HT1080 (cell line): ENCODE data around the gene FSCN2. TPM values are rescaled to one million over a fixed set of nuclear protein-coding genes. Genes with fewer than 3 reads are reported as not detected.

ENCODE experiments used
- DNase-seq: peaks from one replicate; pipeline ENCODE4 v3.0.0-alpha.2; 2015; ENCODE audit warnings: low read depth
- polyA plus RNA-seq, 2 experiments: library from polyadenylated mRNA; depleted of rRNA; stranded (reverse); fragments of >200 nt; gene quantifications; 2 replicates each; pipeline ENCODE4 v1.2.3, GENCODE V29; 2015
- total RNA-seq: library from RNA; depleted of rRNA; stranded (reverse); fragments of >200 nt; shearing (Covaris generic); gene quantifications from 2 replicates; pipeline ENCODE4 v1.2.3, GENCODE V29; 2014; rRNA removed

Gene FSCN2, protein sequence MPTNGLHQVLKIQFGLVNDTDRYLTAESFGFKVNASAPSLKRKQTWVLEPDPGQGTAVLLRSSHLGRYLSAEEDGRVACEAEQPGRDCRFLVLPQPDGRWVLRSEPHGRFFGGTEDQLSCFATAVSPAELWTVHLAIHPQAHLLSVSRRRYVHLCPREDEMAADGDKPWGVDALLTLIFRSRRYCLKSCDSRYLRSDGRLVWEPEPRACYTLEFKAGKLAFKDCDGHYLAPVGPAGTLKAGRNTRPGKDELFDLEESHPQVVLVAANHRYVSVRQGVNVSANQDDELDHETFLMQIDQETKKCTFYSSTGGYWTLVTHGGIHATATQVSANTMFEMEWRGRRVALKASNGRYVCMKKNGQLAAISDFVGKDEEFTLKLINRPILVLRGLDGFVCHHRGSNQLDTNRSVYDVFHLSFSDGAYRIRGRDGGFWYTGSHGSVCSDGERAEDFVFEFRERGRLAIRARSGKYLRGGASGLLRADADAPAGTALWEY
- 0.37 and 0.40 TPM in 2 replicates for total RNA-seq
- not detected in 2 replicates for polyA plus RNA-seq (2015; cell fraction: cytosol; rRNA removed)
- polyA plus RNA-seq (2015; cell fraction: nucleus; rRNA removed) = 0.38 and 0.73 TPM in 2 replicates

DNA sequence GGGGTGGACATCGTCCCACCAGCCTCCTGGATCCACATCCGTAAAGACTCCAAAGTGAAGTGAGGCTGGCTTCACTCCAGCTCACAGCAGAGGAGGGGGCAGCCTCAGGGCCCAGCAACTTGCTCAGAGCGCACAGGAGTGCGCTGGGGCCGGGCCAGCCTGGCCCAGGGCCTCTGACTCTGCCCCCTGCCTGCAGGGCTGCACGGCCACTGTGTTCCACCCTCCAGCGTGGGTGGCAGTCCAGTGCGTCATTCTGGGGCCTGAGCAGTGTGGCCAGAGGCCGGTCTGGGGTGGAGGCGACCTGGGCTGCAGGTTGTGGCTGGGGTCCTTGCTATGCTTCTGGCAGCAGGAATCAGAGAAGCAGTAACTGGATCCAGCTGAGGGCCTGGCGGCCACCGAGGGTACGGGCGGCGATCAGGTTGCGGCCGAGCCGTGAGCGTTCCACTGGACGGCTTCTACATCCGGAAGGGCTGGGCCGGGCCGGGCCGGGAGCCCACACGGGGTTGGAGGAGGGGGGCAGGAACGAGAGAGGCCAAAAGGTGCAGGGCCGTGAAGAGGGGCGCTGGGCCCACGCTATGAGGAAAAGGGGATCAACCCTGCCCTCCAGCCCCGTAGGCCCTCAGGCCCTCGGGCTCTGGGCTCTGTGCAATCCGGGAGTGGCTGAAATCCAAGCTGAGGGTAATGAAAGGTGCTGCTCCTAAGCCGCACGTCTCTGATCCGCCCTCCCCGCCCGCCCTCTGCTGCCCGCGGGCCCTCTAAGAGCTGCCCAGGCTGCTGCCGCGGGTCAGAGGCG, at the start of gene FSCN2:
Gene FSCN2, plus strand, starts transcription at position 787 of the 793 bp plus-strand sequence. CDS start 155 bp downstream, outside the sequence.
- no peak for DNase-seq

DNA sequence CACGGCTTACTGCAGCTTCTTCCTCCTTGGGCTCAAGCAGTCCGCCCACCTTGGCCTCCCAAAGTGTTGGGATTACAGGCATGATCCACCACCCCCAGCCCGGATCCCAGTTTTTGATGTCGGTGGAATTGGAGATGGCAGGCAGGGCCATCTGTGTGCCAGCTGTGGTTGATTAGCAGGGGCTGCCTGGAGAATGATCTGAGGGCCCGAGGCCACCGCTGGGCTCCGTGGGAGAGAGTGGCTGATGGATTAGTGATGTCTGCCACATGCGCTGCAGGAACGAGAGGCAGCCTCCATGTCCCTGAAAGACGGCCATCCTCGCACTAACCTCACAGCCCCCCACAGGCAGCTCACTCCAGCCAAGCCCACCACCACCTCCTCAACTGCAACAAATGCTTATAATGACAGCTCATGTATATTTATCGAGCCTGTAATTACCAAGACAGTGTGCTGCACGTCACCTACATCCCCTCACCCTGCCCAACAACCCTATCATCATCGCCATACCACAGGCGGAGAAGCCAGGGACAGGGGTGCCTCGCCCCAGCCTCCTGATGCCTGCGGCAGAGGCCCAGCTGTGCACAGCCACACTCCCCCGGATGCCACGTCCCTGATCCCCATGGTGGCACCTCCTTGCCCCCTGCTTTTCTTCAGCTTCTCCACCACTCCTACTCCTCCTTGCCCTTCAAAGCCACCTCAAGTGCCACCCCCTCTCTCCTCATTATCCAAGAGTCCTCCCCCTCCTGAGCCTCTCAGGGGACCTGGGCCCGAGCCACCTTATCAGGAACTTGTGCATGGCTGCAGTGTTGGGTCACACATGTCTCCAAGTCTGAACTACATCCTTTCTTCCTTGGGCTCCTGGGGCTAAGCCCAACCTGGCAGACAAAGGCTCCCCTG, 48.8 kb upstream of the FSCN2 start:
- no peak for DNase-seq

DNA sequence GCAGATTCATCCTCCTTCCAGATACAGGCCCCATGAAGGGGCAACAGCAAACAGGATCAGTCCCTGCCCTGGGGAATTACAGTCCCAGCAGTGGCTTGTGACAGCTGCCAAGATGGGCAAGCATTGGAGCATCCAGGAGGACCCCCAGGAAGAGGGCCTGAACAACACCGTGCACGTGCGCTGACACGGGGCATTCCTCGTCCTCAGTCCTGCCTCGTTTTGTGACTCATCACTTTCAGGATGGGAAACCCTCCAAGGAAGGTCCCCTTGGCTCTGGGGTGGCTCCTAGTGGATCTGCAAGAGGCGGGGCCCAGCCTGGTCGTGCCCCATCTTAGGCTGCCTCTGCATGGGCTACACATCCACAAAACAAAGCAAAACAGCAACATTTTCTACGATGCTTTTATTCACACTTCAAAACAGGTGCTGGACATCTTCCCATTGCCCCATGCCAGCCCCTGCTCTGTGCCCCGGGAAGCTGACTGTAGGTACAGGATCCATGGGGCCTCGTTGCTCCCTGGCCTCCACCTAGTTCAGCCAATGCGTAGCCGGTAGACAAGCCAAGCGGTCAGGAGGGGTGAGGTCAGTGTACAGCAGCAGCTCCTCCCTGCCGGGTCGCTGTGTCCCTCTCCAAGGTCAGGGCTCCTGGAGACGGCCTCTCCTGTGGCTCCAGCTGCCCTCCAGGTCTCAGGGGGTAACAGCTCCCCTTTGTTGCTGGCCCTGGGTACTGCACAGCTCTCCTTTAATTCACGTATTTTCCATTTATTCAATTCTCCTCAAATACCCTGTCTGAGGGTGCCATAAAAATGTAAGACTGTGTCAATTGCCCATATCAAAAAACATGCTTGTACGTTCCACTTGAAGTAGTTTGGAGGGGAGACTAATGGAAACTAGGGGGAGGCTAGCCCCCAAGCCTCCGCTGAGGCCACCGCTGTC, 47.8 kb upstream of the FSCN2 start:
- peak; percentile 69 for DNase-seq

DNA sequence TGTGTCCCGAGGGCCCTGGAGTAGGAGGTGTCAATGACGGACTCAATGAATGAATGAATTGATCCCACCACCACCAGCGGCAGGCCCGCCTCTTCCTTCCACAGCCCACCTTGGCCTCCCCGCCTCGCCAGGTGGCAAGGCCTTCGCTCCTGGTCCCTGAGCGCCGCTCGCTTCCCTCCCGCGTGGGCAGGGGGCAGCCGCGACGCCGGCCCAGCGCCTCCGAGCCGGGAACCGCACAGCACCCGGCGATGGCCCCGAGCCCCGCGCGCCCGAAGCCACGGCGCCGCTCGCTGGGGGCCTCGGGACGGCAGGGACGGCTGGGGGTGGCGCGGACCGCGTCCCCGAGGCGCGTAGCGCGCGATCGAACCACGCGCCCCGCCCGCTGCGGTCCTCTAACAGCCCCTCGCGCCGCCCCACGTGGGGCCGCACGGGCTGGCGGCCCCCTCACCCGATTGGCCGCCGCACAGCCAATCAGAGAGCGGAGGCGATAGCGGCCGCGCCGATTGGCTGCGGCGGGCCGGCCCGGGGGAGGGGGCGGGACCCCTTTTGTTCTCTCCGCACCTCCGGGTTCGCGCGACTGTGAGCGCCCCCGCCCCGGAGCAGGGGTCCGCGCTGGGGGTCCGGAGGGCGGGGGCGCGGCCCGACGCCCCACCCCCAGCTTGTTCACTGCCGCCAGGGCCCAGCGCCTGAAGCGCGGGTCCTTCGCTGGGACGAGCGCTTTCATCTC, 46.9 kb upstream of the FSCN2 start:
- no peak for DNase-seq

DNA sequence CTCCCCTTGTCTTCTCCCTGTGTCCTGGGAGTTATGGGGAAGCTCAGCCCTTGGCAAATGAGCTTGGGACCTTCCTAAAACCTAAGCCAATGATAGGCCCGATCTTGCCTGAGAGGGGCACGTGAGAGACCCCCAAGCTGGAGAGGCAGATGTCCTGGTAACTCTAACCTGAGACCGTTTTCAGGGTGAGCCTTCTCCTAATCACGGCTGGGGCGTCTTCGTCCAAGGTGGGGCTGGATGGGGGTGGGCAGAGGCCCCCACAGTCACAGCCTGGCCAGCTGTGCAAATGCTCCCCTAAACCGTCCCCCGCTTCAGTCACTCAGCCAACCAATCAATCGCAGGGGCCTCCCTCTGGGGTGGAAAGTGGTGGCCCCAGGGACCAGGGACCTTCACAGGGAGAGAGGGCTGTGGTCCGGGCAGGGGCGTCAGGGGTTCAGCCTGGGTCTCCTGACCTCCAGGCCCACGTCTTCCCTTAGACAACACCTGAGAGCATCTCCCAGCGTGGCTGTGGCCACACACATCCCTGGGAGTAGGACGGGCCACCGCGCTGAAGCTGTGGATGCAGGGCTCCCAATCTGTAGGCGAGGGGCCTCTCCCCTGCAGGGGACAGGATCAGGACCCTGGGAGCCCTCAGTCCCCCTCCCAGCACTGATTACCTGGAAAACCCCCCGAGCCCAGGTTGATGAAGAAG, 46.2 kb upstream of the FSCN2 start:
- no peak for DNase-seq

DNA sequence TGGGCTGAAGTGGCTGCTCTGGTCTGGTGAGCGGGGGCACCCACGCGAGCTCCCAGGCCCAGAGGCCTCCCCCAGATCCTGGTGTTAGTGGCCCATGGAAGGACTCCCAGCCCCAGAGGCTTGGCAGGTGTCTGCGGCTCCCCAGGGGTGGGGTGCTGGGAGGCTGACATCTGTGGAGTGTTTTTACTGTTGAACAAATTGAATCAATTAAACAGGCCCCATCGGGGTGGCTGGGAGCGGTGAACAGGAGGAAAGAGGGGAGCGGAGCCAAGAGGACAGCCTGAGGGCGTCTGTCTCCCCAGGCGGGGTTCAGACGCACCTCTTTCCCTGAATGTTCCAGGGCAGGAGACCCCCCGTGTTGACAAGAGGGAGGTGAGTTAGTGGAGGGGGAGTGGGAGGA, 45.5 kb upstream of the FSCN2 start:
- DNase-seq = no peak

DNA sequence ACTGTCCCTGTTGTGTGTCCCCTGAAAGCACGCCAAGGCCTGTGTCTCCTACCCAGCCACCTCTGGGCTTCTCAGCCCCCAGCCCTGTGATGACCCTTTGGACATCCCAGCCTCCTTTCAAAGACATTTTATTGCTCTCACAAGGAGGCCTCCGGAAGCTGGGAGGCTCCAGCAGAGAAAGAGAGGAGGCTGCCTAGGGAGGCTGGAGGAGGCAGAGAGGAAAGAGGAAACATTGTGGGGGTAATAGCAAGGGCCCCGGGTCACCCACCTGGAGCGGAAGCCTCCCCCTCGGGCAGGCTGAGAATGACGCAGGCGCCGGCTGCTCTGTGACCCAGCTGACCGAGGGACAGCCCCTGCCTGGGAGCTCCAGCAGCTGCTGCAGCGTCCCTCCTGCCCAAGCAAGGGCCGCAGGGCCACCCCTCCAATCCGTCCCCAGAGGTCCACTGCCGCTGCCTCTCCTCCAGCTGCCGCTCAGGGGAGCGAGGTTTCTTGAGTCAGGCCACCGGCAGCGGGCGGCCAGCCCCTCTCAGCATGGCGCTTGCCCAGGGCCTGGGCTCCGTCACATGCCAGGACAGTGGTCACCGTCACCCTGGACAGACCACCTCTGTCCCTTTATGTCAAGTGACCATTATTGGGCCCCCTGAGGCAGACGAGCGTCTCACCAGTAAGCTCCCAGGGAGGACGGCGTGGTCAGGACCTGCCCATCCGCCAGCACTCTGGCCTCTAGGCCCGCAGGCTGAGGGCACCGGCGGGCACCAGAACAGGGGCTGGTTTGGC, 44.9 kb upstream of the FSCN2 start:
- no peak for DNase-seq

DNA sequence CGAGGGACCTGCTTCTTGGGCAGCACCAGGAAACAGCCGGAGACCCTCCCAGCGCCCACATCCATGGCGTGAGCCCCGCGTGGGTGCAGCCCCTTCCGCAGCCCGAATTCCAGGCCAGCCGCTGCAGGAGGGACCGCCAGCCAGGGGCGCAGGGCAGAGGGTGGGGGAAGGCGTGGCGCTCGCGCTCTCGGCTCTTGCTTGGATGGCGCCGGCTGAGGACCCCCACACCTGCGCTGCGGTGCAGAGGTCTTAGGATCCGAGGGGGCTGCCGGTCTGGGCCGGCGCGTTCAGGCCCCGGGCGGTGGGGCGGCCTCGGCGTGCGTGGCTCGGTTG, 44.3 kb upstream of the FSCN2 start:
- DNase-seq = no peak

DNA sequence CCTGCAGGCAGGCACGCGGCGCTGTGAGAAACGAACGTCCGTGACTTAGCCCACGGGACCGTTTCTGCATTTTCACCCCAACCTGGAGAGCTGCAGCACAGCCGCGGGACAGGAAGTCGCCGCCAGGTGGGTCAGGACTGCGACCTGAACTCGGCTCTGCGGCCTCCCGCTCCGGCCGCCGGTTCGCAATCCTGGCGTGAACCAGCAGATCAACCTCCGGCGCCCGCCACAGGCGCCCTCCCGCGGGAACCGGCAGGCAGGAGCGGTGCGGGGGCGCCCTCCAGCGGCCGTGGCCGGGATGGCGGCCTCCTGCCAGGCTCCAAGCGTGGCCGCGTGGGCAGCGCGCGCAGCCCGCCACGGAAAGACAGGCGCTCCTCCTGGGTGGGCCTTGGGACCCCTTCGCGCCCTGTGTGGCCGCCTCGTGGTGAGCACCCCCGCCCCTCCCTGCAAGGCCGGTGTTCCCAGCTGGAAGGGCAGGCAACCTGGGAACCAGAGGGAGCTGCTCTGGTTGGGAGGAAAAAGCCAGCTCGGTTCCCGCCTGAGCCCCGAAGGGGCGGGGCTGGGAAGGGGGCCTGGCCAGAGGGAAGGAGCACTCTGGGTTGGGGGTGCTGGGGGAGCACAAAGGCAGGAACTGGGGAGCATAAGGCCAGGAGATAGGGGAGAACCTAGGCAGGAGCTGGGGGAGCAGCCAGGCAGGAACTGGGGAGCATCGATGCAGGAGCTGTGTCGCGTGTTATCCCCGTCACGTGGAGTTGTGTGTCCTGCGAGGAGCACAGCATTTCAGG, 43.8 kb upstream of the FSCN2 start:
- DNase-seq = peak; percentile 69

DNA sequence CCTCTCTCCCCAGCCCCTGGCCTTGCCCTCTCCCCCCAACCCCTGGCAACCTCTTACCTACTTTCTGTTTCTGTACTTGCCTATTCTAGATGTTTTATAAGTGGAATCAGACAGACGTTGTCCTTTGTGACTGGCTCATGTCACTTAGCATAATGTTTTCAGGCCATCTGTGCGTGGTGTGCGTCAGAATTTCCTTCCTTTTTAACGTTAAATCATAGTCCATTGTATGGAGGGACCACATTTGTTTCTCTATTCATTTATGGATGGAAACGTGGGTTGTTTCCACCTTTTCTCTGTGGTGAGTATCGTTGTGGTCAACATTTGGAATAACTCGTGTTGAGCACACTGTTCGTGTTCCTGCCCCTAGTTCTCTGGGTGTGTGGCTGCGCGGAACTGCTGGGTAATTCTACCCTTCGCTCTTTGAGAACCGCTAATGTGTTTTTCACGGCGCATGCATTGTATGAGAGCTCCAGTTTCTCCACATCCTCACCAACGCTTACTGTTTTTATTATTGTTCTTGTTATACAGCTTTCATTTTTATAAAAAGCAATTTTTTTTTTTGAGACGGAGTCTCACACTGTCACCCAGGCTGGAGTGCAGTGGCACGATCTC, 41.9 kb upstream of the FSCN2 start:
- no peak for DNase-seq

DNA sequence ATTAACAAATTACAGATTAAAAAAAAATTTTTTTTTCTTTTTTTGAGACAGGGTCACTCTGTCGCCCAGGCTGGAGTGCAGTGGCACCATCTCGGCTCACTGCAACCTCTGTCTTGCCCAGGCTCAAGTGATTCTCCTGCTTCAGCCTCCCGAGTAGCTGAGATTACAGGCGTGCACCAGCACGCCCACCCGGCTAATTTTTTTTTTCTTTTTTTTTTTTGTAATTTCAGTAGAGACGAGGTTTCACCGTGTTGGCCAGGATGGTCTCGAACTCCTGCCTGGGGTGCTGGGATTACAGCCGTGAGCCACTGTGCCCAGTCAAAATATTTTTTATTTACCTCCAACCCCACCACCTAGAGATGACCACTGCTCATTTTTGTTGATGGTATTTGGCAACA, 41.1 kb upstream of the FSCN2 start:
- DNase-seq = no peak

DNA sequence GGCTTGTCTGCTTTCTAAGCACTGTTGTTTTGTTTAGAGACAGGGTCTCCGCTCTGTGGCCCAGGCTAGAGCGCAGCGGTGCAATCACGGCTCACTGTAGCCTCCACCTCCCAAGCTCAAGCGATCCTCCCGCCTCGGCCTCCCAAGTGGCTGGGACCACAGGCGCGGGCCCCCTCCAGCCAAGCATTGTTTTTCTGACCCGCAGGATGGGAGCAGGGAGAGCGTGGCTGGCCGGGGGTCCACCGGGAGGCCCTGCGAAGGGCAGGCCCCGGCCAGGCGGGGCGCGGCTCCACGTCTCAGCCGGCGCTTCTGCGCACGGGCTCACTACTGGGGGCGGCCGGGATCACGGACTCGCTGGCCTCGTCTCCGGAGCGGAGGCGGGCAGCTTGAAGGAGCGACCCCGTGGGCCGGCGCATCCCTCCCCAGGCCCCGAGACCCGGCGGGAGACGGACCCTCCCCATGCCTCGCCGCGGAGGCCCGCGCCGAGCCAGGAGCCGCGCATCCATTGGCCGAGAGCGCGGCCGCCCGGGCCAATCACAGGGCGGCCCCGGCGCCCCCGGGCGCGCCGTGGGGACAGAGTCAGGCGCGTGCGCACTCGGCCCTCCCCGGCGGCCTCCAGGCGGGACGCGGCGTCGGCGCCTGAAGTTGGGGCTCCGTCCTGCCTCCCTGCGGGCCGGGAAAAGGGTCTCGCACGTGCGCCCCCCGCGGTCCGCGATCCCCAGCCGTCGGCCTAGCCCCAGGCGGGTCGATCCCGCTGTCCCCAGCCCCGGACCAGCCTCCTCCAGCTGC, 40.5 kb upstream of the FSCN2 start:
- DNase-seq = peak; percentile 19

DNA sequence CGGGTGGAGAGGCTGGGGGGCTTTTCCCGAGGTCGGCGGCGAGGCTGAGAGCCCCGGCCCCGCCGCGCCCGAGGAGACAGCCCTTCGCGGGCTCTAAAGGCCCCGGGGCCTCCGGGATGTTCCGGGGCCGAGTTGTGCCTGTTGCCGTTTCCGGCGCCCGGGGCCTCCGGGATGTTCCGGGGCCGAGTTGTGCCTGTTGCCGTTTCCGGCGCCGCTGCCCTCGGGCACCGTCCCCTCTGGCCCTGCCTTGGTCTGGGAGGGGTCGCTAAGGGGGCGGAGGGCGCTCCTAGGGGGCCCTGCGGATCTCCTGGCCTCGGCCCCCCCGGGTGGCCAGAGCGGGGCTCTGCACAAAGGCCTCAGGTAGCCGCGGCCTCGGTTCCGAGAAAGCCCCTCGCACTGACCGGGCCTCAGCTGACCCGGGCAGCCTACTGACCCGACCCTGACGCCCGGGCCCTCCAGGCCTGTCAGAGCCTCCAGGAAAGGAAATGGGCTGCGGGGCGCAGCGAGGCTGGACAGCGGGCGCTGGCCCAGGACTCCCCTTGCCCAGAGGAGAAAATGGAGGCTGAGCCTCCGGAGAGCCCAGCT, 39.8 kb upstream of the FSCN2 start:
- no peak for DNase-seq

DNA sequence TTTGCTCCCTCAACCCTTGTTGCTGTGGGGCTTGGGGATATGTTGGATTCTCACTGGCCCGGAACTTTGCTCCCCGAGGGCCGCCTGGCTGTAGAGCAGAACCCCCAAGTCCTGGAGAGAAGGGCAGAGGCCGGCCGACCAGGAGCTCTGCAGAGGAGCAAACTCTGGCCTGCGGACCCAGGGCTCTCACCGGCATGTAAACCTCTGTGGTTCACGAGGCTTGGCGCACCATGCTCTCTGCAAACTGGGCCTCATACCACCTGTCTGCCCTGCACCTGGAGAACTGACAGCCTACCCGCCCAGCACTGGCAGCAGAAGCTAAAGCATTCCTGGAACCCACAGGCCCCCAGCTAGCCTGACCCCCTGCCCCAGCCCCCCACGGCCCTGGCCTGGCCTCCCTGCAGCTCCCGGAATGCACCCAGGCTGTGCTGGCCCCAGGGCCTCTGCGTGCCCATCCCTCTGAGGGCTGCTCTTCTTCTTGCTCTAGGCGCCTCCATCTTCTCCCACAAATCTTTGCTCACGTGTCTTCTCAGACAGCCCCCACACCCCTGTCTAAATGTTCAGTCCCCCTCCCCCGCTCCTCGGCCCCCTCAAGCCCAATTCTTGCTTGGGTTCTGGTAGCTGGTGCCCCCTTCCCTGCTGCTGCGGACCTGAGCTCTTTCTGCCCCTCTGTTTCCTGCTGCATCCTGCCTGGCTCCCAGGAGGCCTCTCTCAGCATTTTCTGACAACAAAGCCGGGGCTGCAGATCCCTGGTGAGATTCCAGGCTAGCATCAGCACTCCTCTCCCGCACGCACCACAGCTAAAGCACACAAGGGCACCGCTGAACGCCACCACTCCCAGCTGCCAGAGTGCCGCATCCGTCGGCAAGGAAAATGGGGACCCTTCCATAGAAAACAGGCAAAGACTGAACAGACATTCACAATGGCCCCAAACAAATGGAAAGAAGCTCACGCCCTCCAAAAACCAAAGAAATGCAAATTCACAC, 38.9 kb upstream of the FSCN2 start:
- DNase-seq = no peak
